ENCODE measurements around the gene PPP3R1. TPM values are rescaled to one million over a fixed set of nuclear protein-coding genes. Genes with fewer than 3 reads are reported as not detected.
"Not testable (repeated sequence)": the region's sequence is repeated elsewhere in the genome, so short reads cannot be mapped to it uniquely, and the experiment has no call there.

Gene PPP3R1
- total RNA-seq, 1 donor from 2014 or later, result 67.7 TPM

DNA sequence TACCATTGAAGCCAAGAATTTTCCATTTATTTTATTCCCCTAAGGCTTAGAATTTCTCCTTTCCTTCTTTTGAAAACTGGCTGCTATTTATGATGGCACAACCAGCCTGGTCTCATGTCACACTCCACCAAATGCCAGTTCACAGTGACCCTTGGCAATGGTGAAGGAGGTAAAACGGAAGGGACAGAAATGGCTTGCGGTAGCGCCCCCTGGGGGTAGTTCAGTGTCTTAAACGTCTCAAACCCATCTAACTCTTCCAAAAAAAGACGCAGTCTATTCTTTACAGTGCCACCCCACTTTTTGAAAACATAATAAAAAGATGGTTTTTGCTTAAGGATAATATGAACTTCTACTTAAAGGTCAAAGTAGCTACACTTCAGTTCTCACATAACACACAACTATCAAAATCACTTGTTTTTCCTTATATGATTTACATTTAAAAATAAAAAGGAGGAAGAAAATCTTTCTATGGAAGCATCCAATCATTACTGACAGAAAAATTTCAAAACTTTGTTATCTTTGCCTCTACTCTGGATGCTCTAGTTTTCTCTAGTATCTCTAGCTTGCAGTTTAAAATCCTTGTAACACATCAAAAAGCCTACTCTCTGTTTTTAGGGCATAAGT, 66.7 kb downstream of the PPP3R1 start:
- DNase-seq, result no peak

DNA sequence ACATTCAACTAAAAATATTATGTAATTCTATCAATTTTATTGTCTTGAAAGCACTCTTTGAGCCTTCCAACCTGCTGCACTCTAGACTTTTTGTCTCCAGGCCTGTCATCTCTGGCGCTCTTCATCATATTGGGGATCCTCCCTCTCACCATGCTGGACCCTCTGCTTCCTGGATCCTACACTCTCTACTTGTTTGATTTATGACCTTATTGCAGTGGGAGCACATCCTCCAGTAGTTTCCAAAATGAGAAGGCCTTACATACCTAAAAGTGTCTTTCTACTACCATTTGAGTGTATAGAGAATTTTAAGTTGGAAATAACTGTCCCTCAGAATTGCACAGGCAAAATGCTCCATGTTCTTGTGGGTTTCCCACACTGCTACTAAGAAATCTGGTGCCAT, 69.4 kb downstream of the PPP3R1 start:
- no peak for DNase-seq

DNA sequence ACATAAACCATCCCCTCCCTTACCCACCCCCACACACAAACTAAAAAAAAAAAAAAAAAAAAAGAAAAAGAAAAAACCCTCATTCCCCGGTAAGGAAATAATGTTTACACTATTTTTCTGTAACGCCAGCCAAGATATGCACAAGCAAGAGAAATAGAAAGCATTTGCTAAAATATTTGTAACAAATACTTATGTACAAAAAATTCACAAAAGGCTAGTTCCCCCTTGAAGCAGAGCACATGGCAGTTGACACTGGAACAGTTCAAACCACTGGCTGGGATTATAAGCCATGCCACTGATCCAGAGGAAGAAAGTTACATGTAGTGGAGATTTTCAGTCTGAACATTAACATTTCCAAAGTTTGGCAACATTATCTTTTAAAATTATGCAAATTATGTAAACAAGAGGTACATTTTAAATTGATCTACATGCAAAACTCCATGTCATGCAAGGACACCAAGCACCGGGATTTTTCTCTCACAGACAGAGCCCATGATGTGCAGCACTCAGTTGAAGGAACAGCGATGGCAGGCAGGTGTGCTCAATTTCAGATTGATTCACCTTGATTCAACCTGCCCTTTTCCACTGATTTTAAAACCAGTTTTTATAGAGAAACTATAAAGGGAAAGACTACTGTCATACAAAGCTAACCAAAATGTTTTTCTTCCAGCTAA, 73.2 kb downstream of the PPP3R1 start:
- no peak for DNase-seq

- DNase-seq, result no peak
Measured at GRCh38 chr2:68178432-68178831, 73.9 kb downstream of the PPP3R1 start.

DNA sequence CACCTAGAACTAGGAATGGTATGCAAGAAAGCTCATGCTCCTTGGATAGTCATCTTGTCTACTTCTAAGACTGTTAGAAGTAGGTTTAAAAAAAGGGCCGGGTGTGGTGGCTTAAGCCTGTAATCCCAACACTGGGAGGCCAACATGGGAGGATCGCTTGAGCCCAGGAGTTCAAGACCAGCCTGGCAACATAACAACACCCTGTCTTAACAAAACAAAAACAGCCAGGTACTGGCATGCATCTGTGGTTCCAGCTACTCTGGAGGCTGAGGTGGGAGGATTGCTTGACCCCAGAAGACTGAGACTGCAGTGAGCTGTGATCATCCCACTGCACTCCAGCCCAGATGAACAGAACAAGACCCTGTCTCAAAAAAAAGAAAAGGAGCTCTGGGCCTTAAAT, 74.8 kb downstream of the PPP3R1 start:
- no peak for DNase-seq

- DNase-seq, result no peak
Measured at GRCh38 chr2:68176657-68177056, 75.7 kb downstream of the PPP3R1 start.

- DNase-seq, result not testable (repeated sequence)
Measured at GRCh38 chr2:68175210-68175609, 77.1 kb downstream of the PPP3R1 start.

DNA sequence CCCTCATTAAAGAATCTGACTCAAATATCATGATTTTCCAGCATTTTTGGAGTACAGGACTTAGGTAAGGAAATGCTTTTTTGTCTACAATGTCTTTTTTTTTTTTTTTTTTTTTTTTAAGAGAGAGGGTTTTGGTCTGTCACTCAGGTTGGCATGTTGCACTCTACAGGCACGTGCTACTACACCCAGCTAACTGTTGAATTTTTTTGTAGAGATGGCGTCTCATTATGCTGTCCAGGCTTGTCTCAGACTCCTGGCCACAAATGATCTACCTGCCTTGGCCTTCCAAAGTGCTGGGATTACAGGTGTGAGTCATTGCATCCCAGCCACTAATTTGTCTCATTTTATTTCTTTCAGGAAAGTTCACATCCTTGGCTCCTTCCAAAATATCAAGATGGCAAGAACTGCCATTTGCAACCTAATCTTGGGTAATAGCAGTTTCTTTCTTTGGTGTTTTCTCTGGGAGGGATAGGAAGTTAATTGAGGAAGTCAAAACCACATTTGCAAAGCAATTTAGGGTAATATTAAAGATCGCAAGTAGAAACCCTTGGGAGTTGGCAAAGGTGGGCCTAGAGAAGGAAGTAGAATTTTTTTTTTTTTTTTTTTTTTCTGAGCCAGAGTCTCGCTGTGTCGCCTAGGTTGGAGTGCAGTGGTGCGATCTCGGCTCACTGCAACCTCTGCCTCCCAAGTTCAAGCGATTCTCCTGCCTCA, 79.2 kb downstream of the PPP3R1 start:
- DNase-seq, result no peak

- DNase-seq, result no peak
Measured at GRCh38 chr2:68172521-68172920, 79.8 kb downstream of the PPP3R1 start.

DNA sequence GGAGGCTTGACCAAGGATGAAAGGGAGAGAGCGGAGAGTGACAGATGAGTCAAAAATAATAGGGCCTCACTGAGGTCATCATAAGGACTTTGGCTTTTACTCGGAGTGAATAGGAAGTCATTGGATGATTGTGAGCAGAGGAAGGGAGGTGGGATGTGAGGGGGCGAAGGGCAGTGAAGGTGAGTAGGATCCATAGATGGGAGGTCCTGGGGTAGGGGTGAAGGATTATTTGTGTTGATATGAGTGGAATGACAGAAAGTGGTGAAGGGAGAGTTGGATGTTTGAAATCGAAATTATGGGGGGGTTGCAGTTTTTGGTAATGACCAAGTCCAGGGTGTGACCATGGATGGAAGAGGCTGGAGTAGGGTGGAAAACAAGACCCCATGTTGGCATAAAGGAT, 80.6 kb downstream of the PPP3R1 start:
- DNase-seq, result no peak

- no peak for DNase-seq
Measured at GRCh38 chr2:68171146-68171545, 81.2 kb downstream of the PPP3R1 start.

- no peak for DNase-seq
Measured at GRCh38 chr2:68169308-68169707, 83.0 kb downstream of the PPP3R1 start.

DNA sequence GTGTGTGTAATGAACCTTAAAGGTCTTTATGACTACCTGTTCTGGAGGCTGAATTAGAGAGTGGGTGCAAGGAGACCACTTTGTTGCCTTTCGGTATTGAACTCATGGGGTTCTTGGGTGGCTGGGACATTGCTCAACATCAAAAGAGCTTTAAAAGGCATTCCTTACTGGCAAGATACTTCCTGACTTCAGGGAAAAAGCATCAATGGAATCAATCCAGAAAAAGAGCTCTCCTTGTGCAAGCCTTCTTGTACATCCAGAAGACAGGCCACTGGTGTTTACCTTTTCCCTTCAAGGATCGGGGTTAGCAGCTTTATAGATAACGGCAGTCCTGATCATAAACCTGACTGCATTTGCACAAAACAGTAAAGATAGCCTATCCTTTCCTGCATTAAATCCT, 85.1 kb downstream of the PPP3R1 start:
- no peak for DNase-seq

GRCh38 chr2:68163641-68164040, 88.7 kb downstream of the PPP3R1 start:
- no peak for DNase-seq

GRCh38 chr2:68158134-68158447, 94.2 kb downstream of the PPP3R1 start:
- DNase-seq, result no peak

GRCh38 chr2:68157402-68158133, 94.8 kb downstream of the PPP3R1 start, which contains the start of gene PNO1:
PNO1 (plus strand) TSS chr2:68157888; CDS start chr2:68157935, 47 bp downstream.
- DNase-seq, result peak; percentile 91

- DNase-seq, result no peak
Measured at GRCh38 chr2:68157002-68157401, 95.3 kb downstream of the PPP3R1 start.

- no peak for DNase-seq
Measured at GRCh38 chr2:68156419-68156818, 95.9 kb downstream of the PPP3R1 start.

DNA sequence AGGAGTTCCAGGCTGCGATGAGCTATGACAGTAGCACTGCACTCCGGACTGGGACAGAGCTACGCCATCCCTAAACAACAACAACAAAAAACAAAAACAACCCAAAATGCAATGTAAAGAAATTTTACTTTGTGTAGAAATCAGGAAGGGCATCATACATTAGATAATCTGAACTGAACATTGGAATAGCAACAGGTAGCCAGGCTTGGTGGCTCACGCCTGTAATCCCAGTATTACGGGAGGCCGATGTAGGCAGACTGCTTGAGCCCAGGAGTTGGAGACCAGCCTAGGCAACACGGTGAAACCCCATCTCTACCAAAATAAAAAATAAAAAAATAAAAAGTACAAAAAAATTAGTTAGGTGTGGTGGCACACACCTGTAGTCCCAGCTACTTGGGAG, 96.7 kb downstream of the PPP3R1 start:
- no peak for DNase-seq

DNA sequence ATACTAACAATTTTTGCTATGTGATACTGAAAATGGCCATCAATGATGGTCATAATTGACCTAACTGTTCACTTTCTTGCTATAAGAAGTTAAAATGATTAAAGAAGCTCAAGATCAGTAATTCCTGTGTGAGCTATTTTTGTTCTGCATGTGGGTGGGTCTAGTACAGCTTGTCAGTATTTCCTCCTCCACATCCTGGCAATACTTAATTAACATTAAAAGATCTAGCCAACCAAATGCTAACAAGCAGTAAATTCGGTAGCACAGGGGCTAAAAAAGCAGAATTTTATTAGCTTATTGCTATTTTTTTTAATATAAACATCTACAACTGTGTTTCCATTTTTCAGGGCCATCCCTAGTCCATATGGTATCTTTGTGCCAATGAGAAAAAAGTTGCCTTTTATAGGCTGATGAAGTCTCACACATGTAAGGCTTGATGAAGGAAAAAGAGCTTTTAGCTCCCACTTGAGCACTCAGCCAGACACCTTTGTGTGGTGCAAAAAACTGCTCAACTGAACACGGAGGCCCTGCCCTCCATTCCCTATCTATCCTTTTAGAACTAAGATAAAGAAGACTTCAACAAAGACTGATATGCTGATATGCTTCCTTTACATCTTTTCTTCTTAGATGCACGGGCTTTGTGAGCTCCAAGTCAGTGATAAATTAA, 99.5 kb downstream of the PPP3R1 start:
- DNase-seq, result no peak

- no peak for DNase-seq
Measured at GRCh38 chr2:68151037-68151436, 101.3 kb downstream of the PPP3R1 start.

DNA sequence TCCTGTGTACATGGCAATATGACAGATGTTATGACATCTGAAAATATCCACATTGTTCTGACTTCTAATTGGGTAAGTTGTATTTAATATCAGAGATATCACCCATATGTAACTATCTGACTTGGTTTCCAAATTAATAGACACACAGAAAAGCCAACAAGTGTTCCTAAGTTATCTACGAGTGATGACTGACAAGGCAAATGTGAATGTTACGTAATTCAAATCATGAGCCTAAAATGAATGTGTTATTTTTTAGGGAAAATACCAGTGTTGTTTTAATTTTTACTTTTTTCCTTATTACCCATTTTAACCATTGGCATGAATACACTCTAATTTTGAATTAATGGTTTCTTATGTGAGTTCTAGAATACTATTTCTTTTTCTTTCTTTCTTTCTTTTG, 110.5 kb downstream of the PPP3R1 start:
- DNase-seq, result no peak

Data from occipital lobe (tissue), 2 donors.